GM21737 (cell line): ENCODE measurements around the gene NEIL3.

Experiments used
- ATAC-seq: cut with Tn5 transposase; IDR thresholded peaks from one replicate; pipeline ENCODE4 v1.9.1; 2021; ENCODE audit warnings: mild to moderate bottlenecking, moderate library complexity; ENCODE audit not compliant: unreplicated experiment

NEIL3 gene

DNA sequence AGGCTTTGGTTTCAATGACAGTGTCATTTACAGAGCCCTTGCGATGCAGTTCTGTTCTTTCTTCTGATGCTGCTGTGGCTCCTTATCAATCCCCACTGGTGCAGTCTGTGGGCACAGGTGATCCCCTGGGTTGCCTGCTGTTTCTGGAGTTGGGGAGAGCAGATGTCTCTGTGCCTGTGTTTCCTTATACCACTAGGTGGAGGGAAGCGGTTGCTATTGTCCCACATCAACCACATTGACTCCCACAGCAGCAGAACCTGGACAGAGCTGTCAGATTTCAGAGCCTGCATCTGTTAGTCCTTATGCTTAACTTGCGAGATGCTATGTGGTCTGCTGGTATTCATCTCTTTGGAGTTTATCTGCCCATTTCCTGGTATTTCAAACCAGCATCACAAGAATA, 57.7 kb downstream of the NEIL3 start:
- ATAC-seq: no peak

DNA sequence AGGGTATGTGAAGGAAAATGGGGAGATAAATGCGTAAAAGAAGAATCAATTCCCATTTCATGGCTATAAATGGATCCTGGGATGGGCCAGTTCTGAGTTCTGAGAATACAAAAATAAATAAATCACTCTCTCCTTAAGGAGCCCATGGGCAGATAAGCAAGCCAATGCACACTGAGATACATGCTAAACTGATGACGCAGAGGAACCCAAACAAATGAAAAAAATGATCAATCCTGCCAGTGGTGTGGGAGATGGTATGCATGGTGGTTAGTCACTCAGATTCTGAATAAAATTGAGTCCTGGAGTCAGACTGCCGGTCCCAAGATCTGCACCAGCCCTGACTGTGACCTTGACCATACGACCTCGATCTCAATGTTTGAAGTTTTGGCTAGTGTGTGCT, 59.7 kb downstream of the NEIL3 start:
- ATAC-seq: no peak

DNA sequence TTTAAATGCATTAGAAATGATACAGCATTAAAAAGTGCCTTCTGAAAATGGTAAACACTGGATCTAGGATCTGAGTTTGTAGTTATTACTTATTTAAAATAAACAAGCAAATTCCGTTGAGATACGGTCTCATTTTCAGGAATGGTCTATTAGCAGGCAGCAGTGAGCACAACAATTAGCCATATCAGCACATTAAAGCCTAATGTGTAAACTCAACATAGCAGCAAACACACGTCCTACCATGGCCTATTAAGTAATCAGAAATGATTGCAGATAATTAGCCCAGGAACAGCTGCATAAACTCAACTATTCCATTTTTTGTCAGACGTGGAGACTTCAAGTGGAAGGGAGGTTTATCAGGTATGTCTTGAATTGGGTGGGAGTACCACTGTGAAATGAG, 61.8 kb downstream of the NEIL3 start:
- ATAC-seq: no peak

DNA sequence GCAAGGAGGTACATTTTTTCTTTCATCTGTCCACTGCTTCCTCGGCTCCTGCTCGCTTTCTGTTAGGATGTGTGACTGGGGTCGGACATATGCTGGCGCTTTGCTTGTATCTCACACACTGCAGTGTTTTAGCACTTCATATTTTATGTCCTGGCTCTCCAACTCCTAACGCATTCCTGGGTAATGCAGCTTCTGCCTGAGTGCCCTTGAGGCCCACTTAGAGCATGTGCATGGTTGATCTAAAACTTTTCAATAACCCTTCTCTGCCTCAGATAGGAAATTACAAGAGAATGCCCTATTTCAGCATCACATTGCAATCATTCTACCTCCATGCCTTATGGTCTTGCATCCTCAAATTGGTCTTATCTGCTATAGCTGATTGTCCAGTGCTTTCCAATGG, 65.3 kb downstream of the NEIL3 start:
- no peak for ATAC-seq

DNA sequence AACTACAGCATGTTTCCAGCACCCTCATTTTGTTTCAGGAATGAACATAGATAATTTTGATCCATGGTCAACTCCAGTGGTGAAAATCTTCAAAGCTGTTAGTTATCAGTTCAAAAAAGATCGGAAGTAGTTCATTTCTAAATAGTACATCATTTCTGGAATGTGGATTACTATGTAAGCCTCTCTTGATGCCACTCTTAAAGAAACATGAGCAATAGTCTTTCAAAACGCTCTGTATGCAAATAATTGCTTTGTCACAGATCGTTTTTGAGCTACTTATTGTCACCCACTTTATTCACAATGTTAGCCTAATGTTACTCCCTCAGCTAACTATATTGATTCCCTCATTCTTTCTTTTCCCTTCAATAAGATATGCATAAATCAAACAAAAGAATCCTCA, 65.7 kb downstream of the NEIL3 start:
- no peak for ATAC-seq

DNA sequence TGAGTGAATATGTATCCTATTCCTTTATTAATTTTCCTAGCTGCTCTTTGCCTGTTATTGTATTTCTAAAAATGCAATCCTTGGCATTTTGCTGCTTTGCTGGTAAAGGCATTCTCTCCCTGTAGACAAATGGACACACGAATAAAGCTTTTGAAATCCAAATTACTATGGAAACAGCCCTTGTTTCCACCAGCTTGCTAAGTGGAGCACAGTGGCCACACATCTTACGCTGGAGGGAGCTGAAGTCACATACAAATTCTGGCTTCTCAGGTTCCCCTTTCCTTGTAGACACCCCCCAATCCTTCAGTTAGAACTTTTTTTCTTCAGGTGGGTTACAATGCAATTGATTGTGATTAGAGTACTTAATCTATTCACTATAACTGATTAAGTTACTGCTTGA, 66.3 kb downstream of the NEIL3 start:
- ATAC-seq: no peak

DNA sequence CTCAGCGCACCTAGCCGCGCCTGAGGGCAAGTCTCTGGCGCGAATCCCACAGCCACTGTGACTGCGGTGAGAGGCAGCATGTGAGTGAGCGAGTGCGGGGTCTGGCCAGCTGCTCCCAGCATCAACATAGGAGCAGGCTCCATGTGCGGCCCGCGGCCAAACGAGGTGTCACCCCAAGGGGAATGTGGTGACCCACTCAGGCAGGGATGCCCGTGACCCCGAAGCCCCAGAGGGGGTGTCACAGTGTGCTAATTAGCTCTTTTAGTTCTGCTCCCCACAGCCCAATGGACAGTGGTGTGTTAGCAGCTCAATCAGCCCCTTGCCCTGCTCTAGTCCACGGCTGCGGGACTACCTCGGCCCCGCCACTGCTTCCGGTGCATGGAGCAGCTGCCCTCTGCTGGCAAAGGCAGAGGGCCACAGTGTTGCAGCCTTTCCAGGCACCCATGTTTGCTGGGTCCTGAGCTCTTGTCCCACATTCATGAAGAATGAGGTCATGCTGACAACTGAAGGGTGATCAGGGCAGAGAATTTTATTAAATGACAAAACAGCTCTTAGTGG, 71.1 kb downstream of the NEIL3 start:
- no peak for ATAC-seq

DNA sequence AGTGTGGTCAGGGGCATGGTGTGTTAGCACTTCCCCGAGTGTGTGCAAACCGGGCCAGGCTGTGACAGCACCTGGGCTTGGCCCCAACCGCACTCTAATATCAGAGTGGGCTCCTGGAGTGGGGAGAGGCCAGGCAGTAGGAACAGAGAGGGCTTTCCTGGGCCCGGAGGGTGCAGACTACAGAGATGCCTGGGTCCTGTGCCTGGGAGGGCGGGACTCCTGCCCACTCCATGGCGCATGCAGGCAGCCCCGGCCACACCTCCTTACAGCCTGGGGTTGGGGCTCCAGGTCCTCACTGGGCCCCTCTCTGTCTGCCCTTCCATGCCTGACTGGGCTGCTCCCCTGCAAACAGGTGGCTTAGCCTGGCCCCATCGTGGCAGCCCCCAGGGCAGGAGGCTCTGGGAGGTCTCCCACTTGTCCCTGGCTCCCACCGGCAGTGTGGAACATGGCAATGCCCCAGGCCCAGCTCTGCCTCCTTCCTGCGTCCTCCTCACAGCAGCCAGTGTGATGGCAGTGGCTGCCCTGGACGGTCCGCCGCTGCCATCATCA, 72.2 kb downstream of the NEIL3 start:
- no peak for ATAC-seq

DNA sequence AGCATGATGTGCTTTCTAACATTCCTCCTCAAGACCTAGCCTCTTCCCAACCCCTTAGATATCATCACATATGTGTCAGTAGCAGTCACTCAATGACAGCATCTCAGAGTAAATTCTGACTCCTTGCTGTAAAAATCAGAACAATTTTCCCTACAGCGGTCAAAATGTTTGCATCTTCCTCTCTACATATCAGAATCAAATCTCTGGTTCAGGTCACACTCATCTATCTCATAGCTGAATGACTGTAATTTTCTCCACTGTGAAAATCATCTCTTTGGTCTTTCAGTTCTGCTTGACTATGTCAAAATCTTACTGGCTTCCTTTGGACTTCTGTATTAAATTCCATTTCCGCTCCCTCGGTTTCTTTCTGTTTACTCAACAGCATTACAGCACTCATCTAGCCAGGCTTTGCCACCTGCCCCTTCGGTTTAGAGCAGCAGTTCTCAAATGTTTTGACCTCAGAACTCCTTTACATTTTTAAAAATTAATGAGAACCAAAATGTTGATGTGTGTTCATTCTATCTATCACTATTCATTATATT, 75.3 kb downstream of the NEIL3 start:
- ATAC-seq: no peak

DNA sequence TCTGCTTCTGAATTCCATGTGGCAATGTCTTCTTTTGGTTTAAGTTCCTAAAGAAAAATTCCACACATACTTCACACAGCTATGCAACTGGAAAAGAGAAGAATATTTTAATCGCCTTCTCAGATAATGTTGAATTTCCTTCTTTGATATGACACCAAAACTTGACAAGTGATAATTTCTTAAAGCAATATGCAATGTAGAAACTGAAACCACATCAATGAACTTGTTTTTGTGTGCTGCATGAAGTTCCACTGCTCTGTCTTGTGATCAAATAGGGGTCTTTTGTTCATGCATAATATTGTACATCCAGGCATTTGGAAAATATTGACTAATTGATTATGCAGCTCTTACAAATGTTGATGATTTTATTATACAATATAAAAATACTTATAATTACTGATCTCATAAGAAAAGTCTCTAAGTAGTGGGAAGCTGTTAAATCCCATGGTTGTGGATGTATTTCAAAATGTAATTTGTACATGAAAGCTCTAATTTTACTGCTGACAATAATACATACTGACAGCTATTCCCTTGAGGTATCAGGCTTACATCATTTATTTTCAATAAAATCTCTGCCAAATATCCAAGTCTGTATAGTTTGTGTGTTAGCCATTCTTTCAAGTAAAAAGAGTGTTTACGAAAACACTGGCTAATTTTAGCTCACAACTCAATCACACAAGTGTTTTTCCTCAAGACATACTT, 76.1 kb downstream of the NEIL3 start:
- ATAC-seq: no peak

DNA sequence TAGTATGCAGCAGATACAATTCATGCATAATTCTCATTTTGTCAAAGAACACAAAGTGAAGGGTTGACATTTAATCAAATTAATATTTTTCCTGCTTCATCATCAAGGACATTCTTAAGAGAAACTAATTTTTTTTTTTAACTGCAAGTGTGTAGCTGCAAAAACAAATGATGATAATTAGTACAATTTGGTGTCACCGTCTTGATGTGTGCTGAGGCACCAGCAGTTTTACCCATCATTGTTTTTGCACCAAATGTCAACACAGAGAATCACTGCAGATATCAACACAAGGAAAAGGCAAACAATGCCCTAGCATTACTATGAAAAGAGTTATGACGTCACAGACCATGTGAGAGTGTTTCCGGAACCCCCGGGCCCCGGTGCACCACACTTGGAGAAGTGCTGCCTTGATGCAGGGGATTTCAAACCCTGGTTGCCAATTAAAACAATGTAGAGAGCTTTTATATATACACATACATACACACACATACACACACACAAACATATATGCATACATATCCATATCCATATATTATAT, 76.7 kb downstream of the NEIL3 start:
- ATAC-seq: no peak

DNA sequence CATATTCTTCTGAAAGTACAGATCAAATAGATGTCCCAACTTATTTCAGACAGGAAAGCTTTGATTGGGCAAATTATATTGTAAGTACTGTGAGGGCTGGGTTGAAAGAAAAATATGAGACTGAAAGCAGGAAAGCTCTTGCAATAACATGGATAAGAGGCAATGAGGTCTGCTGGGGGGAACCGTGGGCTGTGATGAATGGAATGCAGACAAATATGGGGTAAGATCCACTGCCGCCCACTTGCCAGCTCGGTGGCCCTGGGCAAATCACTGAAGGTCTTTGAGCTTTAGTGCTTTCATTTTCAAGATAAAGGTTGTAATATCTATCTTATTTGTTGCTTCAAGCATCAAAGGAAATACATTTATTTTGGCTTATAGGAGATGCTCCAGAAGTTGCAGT, 81.6 kb downstream of the NEIL3 start:
- no peak for ATAC-seq

DNA sequence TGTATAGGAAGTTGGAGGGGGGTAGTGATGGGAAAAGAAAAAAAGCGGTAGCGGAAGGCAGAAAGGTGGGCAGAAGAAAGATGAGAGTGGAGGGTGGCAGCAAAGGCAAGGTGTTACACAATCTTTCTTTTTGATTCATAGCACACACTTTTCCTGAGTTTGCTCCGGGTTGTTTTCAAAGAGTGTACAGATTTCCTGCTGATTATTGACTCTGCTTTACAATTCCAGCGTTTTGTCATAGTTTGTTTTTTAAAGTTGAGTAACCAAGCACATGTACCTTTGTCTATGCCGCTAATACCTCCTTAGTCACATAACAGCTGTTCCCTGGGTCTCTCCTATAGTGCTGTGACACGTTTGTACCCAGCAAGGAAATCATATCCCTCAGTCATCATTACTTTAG, 82.3 kb downstream of the NEIL3 start:
- ATAC-seq: no peak

DNA sequence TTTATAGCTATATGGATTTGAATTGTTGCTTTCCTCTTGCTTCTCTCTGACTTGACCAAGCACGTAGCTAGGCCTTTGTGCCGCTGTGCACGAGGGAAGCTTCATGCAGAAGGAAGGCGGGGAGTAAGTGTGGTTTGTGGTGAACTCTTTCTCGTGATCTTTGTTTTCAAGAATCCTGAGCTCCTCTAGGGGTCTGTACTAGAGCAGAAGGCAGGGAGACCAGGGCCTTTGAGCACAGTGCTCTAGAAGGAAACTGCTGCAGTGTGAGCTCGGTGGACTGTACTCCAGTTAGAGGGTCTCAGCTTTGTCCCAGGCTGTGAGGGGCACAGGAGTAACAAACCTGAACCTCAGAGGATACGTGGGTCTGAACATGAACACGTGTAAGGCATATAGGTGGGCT, 83.6 kb downstream of the NEIL3 start:
- ATAC-seq: no peak

DNA sequence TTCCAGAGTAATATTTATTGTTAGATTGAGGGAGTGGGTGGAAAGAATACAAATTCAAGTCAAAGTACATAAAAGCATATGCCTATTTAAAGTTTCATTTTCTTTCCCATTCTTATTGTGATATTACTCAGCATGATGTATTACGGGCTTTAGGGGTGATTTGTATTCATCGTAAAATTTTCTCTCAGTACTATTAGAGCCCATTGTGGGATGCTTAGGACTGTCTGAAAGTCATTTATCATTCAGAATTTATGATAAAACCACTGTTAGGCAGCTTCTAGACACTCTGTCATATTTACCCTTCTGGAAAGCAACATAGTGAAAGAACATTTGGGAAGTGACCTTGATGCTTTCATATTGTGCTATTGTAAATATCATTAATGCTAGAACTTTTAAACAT, 86.7 kb downstream of the NEIL3 start:
- ATAC-seq: no peak

DNA sequence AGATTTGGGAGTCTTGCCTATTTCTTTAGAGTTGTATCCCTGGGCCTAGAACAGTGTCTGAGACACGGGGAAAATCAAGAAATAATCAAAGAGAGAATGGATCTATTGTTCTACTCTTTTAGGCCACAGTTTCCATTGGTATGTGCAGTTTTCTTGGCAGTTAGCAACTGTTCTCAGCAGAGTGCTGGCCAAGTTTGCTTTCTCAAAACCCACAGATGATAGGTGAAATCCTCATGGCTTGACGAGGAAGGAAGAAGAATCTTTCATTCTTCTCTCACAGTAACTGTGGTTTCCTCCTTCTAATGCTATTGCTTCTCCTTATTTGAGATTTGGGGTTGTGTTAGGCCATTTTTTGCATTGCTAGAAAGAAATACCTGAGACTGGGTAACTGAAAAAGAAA, 90.4 kb downstream of the NEIL3 start:
- ATAC-seq: no peak

DNA sequence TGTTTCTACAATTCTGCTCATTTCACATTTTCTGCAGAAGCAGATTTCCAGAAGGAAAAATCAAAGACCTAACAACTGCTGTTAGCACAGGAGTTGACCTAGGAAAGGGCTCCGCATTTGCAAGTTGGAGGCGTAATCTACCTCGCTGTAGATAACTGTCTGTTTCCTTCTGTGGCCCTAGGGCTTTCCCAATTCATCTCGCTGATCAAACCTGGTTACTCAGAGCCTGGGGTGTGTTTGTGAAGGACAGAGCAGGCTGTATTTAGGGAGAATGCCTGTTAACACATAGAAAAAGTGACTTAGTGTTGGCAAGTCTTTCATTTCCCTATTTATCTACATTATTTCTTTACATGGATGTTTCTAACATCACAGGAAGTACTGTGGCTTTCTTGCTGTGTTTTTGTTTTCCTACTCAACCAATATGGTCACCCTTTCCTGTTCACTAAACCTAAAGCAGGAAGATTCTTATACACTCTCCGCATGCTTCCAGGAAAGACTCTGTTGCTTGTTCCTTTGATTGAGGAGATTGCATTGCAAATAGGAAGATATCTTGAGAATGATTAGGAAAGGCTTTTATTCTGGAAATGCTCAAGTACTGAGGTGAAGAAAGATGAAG, 92.1 kb downstream of the NEIL3 start:
- no peak for ATAC-seq

DNA sequence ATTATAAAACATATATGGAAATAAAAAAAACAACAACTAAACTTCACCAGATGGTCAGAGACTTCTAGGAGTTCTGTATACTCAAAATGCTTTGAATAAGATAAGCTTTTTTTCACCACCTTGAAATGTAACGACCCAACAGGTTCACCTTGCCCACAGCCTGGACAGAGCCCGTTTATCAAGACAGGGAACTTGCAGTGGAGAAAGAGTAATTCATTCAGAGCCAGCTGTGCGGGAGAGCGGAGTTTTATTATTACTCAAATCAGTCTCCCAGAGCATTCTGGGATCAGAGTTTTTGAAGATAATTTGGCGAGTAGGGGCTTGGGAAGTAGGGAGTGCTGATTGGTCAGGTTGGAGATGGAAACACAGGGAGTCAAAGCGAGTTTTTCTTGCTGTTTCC, 94.1 kb downstream of the NEIL3 start:
- no peak for ATAC-seq

DNA sequence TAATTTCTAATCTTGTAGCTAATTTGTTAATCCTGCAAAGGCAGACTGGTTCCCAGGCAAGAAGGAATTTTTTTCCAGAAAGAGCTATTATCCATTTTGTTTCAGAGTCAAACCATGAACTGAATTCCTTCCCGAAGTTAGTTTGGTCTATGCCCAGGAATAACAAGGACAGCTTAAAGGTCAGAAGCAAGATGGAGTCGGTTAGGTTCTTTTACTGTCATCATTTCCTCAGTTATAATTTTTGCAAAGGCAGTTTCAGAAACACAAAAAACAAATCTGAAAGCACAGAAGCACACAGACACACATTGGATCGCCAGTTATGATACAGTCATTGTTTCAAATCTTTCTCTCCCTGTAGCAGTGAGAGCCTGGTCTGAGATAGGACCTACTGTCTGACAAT, 94.7 kb downstream of the NEIL3 start:
- no peak for ATAC-seq

DNA sequence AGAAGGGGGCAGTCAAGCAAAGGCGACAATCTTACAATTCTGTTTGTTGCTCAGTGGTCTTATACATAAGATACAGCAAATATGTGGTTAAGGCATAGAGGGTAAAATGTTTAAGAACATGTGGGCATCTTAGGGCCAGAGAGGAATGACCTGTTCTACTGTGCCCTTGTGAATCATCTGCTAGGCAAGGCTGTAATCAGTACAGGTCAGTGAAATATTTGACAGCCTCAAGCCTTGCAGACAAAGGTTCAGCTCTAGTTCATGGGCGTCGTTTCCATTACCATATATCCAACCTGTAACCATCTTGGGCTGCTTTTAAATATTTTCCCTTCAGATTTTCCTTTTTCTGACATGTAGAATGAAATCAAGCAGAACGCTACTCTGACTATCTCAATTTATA, 95.3 kb downstream of the NEIL3 start:
- ATAC-seq: no peak

DNA sequence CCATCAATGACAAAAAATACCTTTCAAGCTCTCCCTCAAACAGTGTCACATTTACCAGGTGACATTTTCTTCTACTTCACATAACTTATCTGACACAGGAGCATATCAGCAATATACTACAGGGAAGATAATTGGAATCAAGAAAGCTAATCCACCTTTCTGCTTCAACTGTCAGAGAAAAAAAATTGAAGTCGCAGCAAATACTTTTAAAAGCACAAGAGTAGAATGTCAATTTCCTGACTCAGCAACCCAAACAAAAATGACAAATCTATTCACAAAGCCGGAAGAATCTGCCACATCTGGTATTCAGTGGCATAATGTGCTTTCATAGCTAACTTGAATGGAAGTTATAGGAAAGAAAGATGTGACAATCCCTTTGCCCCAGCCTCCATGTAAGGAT, 95.8 kb downstream of the NEIL3 start:
- ATAC-seq: no peak

DNA sequence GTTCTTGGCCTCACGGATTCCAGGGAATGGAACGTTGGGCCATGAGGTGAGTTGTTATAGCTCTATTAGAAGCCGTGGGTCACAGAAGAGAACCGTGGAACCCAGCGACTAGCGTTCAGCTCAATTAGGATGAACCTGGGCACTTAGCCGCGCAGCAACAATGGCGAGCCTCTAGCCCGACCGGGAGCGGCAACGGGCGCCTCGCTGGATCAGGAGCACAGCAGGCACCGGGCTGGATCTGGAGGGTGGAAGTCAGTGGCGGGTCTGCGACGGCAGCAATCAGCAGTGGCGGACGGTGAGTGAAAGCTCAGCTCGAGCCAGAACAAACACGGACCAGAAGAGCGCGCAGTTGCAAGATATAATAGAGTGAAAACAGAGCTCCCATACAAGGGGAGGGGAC, 98.3 kb downstream of the NEIL3 start:
- no peak for ATAC-seq
